Umbilical cord (tissue), 1 donor: ENCODE results near the gene BTBD9. TPM values are rescaled to one million over a fixed set of nuclear protein-coding genes. Genes with fewer than 3 reads are reported as not detected.

ENCODE experiments used
- total RNA-seq: library from RNA; depleted of rRNA; stranded (reverse); fragments of >200 nt; gene quantifications from one replicate; pipeline ENCODE4 v1.2.3, GENCODE V29; 2014; ENCODE audit warnings: low replicate concordance; ENCODE audit not compliant: insufficient read depth

Gene BTBD9
- total RNA-seq, 1 donor from 2014 or later, result 7.0 TPM

Other genes with a start within 250 kb of the BTBD9 start
- gene GLO1, start 63.2 kb upstream of the BTBD9 start, total RNA-seq, result 84.7 TPM
- gene DNAH8, start 75.4 kb upstream of the BTBD9 start, total RNA-seq, result 0.24 TPM